GM21717 (cell line): ENCODE data around the gene METTL25.
A peak's percentile ranks its signal among the peaks of the same experiment; 100 is the strongest.
"Not testable (repeated sequence)": the region's sequence is repeated elsewhere in the genome, so short reads cannot be mapped to it uniquely, and the experiment has no call there.

Experiments used
- ATAC-seq: cut with Tn5 transposase; IDR thresholded peaks from one replicate; pipeline ENCODE4 v1.9.1; 2021; ENCODE audit warnings: mild to moderate bottlenecking, moderate library complexity; ENCODE audit not compliant: unreplicated experiment

Gene METTL25, protein sequence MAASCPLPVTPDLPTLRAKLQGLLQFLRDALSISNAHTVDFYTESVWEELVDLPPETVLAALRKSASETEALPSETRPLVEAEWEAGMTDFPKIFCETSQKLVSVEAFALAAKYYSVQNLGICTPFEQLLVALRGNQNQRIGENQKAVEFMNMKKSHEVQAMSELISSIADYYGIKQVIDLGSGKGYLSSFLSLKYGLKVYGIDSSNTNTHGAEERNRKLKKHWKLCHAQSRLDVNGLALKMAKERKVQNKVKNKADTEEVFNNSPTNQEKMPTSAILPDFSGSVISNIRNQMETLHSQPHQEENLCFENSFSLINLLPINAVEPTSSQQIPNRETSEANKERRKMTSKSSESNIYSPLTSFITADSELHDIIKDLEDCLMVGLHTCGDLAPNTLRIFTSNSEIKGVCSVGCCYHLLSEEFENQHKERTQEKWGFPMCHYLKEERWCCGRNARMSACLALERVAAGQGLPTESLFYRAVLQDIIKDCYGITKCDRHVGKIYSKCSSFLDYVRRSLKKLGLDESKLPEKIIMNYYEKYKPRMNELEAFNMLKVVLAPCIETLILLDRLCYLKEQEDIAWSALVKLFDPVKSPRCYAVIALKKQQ

DNA sequence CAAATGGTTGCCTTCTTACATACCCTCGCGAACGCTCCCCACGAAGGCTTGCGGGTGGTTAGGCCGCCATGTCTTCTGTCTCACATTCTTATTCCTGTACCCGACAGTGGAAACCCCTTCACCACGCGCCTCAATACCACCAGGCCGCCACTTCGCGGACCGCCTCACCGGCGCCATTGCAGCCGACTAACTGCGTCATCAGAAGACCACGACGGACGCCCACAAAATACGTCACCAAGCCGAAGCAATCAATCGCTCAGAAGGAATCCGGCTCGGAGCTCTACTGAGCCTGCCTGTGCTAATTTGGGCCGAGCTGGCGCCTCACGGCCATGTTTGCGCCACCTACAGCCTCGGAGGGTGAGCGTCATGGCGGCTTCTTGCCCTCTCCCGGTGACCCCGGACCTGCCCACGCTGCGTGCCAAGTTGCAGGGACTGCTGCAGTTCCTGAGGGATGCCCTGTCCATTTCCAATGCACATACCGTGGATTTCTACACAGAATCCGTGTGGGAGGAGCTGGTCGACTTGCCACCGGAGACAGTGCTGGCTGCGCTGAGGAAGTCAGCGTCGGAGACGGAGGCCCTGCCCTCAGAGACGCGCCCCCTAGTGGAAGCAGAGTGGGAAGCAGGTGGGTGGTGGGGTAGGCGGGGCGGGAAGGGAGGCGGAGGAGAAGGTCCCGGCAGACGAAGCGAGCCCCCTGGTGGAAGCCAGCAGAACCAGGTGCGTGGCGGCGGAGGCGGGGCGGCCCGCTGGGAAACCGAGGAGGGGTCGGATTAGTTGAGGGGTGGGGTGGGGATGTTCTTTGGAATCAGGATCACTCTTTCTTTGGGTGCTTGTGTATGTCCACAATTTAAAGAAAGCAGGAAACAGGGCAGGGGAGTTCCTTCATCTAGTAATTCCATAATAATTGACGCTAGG is at the start of gene METTL25, which contains the start of gene CCDC59:
TSS of gene METTL25 (plus strand) at position 330 of the 915 bp plus-strand sequence. CDS start at position 367, 37 bp downstream.
TSS of gene CCDC59 (minus strand) at position 188 of the 915 bp plus-strand sequence. CDS start at position 177, 11 bp downstream.
- ATAC-seq = peak; percentile 95

DNA sequence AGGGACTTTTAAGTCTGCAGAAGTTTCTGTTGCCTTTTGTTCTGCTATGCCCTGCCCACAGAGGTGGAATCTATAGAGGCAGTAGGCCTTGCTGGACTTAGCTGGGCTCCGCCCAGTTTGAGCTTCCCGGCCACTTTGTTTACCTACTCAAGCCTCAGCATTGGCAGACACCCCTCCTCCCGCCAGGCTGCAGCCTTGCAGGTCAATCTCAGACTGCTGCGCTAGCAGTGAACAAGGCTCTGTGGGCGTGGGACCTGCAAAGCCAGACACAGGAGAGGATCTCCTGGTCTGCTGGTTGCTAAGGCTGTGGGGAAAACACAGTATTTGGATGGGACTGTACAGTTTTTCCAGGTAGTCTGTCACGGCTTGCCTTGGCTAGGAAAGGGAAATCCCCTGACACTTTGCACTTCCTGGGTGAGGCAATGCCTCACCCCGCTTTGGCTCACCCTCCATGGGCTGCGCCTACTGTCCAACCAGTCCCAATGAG is 43.9 kb upstream of the METTL25 start:
- ATAC-seq = no peak

DNA sequence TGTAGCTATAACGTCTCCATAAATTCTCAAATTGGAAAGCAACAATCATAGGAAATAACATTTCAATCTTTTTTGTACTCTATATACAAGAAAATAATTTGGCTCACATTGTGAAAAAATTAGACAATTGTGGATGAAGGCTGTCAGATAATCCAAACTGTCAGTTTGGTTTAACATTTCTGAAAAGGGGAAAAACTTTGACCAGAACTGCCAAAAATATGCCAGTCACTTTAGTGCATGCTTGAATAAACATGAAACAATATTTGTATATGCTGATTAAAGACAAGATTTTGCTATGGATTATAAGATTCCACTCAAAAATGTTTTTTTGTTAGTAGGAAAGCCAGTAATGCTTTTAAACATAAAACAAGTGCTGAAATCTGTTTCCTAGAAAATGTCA is 39.1 kb upstream of the METTL25 start:
- no peak for ATAC-seq

DNA sequence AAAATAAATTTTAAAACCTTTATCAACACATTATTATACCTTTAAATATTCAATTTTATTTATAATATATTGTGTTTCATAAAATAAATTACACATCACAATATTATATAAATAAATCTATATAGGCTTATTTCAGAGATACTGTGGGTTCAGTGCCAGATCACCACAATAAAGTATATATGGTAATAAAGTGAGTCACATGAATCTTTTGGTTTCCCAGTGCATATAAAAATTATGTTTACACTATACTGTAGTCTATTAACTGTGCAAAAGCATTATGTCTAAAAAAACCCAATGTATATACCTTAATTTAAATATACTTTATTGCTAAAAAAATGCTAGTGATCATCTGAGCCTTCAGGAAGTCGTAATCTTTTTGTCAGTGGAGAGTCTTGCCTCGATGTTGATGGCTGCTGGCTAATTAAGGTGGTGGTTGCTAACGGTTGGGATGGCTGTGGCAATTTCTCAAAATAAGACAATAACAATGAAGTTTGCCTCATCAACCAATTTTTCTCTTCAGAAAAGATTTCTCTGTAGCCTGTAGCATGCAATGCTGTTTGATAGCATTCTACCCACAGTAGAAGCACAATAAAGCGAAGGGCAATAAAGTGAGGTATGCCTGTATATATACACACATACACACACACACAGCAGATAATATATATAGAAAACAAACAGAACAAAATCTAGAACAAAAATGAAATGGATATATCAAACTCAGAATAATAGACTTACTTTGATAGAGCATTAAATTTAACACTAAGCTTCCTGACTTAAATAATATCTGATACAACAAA is 32.6 kb upstream of the METTL25 start:
- ATAC-seq = no peak

DNA sequence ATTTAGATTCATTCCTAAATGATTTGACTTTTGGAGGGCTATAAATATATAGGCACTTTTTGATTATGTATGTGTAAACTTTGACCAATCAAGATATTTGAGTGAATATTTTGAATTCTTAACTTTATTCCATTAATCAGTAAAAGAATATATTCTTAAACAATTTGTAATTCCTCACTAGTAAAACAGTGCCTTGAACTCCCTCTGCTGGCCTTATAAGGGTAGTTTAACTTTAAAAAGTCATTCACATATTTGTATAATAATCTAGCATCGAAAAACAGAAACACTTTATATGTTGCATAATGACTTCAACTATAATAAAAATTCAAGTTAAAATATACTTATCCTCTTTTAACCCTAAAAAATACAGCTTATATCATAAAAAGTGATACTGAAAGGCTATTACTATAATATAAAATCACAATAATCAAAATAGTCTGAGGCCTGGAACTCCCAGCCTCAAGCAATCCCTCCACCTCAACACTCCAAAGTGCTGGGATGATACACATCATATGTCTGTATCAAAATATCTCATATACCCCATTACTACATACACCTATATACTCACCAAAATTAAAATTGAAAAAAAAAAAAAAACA is 31.3 kb upstream of the METTL25 start:
- ATAC-seq = no peak

DNA sequence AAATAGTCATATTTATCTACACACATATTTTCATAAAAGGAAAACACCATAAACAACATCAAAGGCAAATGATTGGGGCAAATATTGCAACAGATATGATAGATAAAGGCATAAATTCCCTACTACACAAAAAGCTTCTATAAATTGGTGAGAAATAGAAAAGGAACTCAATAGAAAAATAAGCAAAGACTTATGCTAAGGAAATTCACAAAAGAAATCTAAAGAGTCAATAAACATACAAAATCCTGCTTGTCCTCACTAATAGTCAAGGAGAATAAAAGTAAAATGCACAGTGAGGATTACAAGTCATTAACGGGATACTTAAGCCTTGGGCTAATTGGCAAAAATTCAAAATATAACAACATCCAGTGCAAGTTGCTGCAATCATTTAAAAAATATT is 30.5 kb upstream of the METTL25 start:
- no peak for ATAC-seq

DNA sequence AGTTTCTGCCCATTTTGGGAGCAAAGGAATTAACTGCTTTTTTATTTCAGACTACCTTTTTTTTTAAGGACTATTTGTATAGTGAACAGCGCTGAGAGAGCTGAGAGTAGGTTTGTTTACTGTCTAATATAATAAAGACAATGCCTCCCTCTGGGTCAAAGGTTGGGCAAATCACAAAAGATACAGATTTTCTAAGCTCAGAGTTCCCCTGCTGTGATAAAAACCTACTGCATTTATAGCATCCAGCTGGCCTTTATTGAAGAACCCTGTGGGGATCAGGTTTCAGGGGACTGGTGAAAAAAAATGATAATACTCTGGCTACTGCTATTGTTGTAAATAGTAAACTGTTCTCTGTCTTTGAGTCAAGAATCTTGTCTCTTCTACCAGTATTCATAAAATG is 28.8 kb upstream of the METTL25 start:
- no peak for ATAC-seq

DNA sequence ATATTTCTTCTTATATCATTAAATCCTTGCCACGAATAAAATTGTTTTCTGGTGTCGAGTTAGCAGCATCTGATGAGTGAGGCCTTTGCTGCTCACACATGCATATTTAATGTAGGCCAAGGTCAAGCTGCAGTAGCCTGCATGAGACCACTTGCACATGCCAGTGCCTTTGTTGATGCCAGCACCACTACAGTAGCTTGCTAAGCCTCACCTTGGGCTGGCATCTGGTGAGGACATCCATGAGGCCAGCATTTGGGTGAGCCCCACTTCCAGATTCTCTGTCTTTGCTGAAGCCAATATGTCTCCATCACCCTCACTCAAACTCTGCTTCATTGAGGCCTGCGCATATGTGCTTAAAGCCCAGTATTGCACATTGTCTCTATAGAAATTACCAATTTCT is 8.2 kb upstream of the METTL25 start:
- no peak for ATAC-seq

DNA sequence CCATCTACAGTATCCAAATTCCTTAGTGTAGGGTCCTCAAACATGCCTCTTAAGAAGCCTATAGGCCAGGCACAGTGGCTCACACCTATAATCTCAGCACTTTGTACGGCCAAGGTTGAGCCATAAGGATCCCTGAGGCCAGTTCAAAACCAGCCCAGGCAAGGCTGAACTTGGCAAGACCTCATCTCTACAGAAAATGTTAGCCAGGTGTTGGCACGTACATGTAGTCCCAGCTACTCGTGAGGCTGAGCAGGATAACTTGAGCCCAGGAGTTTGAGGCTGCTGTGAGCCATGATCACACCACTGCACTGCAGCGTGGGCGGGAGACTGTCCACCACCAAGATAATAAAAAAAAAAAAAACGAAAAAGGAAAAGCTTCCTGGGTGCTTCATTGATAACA is 6.9 kb upstream of the METTL25 start:
- no peak for ATAC-seq

DNA sequence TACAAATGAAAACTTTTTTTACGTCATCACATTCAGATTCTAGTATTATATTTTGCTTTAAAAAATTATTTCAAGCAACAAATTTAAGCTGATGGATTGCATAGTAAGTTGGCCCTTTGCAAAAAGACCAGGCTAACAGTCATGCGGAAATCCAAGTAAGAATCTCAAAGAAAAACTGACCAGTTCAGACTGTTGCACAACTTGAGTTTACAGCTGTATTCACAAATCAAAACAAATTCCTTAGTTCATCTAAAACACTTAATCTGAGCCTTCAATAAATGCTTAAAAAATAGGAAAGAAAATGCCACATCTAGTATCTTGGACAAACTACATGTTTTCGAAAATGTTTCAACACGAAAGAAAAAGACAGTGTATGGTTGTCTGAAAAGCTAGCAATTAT is 989 bp upstream of the METTL25 start:
- ATAC-seq = no peak

DNA sequence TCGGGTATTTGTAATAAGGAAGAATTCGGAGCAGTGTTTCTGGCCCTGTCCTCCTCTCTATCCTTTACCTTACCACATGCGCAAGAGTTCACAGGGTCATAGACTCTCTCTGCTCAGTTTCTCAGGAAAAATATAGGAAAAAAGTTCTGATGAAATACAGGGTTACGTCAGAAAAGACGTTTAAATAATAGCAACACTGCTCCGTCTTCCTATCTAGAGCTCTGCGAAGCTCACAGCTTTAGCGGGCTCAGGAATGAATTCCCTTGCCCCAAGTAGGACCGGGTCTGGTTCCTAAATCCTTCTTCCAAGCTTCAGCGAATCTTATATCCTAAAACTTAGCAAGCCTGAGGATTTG is 507 bp upstream of the METTL25 start:
- ATAC-seq = no peak

DNA sequence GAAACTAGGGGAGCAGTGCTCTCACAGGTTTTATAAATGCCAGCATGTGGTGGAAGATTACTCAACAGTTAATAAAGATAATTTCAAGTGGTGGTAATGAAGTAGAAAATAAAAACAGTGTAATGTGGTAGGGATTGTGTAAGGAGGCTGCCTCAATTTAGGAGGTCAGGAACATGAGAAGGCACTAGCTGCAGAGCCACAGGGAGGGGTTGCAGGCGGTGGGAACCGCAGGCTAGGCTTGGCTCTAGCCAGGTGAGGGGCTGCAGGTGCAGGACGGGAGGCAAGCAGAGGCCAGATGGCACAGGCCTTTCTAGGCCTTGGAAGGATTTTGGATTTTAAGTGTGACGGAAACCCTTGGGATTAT is 768 bp downstream of the METTL25 start:
- no peak for ATAC-seq

DNA sequence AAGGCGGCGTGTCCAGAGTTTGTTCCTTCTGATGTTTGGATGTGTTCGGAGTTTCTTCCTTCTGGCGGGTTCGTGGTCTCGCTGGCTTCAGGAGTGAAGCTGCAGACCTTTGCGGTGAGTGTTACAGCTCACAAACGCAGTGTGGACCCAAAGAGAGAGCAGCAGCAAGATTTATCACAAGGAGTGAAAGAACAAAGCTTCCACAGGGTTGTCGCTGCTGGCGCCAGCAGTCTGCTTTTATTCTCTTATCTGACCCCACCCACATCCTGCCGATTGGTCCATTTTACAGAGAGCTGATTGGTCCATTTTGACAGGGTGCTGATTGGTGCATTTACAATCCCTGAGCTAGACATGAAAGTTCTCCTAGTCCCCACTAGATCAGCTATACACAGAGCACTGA is 2.5 kb downstream of the METTL25 start:
- not testable (repeated sequence) for ATAC-seq

DNA sequence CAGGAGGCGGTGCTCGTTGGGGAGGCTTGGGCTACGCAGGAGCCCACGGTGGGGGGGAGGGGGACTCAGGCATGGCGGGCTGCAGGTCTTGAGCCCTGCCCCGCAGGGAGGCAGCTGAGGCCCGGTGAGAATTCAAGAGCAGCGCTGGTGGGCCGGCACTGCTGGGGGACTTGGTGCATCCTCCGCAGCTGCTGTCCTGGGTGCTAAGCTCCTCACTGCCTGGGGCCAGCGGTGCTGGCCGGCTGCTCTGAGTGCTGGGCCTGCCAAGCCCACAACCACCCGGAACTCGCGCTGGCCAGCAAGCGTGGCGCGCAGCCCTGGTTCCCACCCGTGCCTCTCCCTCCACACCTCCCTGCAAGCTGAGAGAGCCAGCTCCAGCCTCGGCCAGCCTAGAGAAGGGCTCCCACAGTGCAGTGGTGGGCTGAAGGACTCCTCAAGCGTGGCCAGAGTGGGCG is 3.2 kb downstream of the METTL25 start:
- ATAC-seq = no peak

DNA sequence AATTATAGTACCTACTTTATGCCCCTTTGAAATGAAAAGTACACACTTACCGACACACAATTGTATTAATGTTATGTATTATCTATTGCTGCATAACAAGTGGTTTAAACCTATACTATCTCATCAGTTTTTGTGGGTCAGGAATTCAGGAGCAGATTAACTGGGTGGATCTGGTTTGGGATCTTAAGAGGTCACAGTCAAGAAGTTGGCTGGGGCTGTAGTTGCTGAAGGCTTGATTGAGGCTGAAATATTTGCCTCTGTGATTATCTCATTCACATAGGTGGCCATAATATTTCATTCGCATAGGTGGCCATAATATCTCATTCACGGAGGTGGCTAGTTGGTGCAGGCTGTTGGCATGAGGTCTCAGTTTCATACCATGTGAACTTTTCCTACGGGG is 5.7 kb downstream of the METTL25 start:
- ATAC-seq = no peak

DNA sequence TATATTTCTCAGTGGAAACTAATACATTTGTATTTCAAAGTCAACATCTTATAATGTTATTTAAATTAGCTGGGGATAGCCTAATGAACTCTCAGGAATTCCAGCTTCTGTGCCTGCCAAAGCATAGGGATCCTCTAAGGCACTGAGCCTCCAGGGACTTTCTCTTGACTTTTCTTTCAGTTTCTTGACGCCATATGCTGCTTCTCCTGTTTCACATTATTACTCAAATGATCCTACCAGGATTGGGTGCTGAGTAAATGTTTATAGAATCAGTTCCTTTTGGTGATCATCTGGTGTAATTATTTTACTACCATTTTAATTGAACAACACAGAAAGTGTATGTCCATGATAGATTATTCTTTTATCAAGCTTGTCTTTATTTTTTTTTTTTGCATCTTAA is 7.9 kb downstream of the METTL25 start:
- peak; percentile 71 for ATAC-seq

DNA sequence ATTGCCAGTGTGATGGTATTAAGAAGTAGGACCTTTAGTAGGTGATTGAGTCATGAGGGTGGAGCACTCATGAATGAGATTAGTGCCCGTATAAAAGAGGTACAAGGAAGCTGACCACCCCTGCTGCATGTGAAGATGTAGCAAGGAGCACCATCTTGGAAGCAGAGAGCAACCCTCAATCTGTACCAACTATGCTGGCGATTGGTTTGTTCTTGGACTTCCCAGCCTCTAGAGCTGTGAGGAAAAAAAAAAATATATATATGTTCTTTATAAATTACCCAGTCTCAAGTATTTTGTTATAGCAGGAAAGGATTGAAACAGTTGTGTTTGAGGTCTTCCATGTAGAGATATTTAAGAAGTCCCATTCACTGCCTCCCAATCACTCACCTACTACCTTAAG is 16.9 kb downstream of the METTL25 start:
- ATAC-seq = no peak

DNA sequence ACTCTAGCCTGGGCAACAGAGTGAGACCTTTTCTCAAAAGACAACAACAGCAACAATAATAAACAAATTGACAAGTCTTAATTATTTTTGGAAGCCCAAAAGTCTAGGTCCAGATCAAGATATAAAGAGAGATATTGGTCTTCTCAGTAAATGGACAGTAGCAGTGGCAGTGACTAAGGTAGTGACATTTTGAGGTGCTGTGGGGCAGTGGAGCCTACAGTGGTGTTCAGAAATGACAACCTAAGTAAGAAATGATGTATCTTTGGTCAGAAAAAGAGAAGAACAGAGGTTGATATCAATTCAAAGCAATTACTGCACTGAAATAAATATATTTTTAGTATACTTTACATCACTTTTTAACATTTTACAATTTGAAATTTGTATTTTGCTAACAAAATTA is 20.7 kb downstream of the METTL25 start:
- no peak for ATAC-seq

DNA sequence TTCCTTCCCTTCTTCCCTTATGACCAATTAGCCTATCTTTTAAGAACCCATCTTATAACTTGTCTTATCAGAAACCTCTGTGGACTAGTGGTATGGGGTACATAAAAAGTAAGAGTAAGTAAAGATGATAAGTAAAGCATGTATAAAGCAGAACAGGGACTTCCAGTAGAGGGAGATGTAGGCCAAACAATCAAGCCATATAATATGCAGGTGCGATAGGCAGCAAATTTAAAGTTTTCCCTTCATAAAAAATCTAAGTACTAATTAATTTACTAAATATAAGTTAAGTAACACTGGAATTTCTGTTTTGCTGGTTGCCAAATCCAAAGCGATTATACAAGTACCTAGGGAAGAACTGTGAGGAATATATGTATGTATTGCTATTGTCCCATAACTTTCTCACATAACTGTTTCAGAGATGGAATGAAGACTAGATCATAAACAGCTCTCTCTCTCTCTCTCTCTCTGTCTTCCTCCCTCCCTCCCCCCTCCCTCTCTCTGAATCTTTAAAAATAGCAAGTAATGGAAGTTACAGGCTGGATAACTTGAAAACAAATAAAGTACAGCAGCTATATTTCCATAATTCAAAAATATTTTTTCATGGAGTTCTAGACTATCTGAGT is 25.7 kb downstream of the METTL25 start:
- ATAC-seq = no peak

DNA sequence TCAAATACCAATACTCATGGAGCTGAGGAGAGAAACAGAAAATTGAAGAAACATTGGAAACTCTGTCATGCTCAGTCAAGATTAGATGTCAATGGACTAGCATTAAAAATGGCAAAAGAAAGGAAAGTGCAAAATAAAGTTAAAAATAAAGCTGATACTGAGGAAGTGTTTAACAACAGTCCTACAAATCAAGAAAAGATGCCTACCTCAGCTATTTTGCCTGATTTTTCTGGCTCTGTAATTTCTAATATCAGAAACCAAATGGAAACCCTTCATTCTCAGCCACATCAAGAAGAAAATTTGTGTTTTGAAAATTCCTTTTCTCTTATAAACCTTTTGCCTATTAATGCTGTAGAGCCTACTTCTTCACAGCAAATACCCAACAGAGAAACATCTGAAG is 40.5 kb downstream of the METTL25 start:
- ATAC-seq = no peak
